HG02973 (cell line): ENCODE results near the gene GJC2.
"Not testable (repeated sequence)": the region's sequence is repeated elsewhere in the genome, so short reads cannot be mapped to it uniquely, and the experiment has no call there.

Experiments
- ATAC-seq: cut with Tn5 transposase; IDR thresholded peaks from one replicate; pipeline ENCODE4 v1.9.1; 2021; ENCODE audit warnings: moderate library complexity; ENCODE audit not compliant: unreplicated experiment

The GJC2 gene

DNA sequence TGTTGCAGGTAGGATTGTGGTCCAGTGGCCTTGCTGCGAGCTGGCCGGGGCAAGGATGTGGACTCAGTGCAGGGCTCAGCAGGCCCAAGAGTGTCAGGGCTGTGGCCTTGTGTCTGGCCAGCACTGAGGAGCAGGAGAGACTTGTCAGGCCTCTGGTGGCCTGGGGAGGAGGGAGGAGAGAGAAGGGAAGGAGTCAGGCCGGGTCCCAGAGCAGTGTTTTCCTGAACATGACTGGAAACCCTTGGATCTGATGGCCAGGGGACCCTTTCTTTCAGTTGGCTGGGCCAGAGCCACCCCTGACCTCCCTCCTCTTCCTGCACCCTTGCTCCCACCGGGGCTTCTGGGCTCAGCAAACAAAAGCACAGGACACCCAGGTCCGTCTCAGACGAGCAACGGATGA is 20.9 kb downstream of the GJC2 start:
- no peak for ATAC-seq

DNA sequence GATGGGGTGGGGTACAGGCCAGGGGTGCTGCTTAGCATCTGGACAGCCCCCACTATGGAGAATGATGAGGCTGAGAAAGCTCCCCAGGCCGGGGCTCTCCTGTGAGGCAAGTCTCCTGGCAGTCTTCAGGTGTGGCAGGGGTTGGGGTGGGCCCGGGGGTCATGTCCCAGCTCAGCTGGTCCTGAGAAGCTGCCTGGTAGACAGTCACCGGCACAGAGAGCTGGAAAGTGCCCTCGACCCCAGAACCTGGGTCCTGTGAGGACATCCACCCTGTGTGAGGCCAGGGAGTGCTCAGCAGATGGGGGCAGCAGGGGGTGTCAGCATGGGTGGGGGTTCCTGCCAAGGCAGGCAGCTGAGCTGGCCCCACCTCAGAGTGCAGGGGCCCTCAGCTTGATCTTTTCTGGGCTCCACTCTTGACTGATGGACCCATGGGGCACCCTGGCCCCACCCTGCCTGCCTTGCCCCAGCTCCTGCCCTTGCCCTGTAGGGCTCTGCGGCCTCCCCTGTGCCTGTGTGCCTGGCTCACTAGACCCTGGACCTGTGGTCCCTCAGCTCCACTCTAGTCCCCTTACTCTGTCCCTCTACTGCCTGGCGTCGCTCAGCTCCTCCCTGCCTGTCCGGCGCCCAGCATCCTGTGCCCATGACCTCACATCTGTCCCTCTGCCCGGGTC is 21.6 kb downstream of the GJC2 start:
- no peak for ATAC-seq

DNA sequence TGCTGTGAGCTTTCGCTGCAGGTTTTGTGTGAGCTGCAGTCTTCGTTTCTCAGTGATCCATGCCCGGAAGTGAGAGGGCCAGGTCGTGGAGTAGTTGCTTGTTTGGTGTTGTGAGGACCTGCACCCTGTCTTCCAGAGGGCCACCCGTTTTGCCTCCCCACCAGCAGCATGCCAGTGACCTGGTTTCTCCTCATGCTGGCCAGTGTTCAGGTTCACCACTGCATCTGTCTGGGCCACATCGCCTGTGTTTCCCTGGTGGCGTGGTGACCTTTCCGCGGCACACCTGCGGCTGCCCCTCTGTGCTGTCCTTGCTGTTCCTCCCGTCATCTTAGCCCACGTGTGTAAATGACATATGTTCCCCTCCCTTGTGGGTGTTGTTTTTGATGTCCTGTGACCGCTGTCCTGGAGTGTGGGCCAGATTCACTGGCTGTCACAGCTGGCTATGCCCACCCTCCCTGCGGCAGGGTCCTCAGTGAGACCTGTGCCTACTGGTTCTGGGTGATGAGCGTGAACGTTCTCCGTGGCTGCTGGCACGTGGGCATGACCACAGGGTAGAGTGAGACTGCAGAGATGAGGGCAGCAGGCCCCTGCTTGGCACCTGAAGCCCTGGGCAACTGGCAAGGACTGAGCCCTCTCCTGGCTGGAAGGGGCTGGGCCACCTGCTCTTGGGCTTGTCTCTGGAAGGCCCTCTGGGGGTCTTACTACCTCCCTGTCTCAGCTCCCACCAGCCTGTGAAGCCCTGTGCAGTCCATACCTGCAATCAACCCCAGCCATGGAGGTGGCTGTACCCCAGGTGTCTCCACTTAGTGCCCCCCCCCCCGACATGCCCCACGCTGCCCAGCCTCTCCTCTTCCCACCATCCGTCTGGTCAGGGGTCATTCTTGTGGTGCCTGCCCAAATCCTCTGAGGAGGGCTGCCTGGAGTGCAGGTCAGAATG is 23.1 kb downstream of the GJC2 start:
- ATAC-seq, result no peak

DNA sequence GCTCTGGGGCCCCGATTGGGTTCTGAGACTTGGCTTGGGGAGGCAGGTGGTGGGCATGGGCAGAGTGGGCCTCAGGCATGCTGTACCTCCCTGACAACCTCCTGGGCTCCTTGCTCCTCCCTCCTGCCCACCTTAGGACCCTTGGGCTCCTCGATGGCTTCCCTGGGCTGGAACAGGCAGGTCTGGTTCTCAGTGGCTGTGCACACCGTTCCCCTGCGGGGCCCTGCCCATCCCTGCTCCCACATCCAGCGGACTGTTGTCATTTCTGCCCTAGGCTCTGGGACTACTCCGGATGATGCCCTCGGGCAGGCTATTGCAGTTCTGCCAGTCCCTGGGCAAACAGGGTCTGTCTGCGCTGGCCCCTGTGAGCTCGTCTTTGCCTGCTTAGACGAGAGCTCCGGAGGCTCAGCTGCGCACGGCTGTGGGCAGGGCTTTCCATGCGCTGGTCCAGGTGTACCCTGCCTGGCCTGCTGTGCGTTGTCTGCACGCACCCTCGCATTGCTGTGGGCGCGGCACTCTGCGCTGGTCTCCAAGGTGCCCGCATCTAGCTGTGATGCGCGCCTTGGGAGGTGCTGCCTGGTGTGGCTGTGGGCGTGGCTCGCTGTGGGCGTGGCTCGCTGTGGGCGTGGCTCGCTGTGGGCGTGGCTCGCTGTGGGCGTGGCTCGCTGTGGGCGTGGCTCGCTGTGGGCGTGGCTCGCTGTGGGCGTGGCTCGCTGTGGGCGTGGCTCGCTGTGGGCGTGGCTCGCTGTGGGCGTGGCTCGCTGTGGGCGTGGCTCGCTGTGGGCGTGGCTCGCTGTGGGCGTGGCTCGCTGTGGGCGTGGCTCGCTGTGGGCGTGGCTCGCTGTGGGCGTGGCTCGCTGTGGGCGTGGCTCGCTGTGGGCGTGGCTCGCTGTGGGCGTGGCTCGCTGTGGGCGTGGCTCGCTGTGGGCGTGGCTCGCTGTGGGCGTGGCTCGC is 24.1 kb downstream of the GJC2 start:
- not testable (repeated sequence) for ATAC-seq

DNA sequence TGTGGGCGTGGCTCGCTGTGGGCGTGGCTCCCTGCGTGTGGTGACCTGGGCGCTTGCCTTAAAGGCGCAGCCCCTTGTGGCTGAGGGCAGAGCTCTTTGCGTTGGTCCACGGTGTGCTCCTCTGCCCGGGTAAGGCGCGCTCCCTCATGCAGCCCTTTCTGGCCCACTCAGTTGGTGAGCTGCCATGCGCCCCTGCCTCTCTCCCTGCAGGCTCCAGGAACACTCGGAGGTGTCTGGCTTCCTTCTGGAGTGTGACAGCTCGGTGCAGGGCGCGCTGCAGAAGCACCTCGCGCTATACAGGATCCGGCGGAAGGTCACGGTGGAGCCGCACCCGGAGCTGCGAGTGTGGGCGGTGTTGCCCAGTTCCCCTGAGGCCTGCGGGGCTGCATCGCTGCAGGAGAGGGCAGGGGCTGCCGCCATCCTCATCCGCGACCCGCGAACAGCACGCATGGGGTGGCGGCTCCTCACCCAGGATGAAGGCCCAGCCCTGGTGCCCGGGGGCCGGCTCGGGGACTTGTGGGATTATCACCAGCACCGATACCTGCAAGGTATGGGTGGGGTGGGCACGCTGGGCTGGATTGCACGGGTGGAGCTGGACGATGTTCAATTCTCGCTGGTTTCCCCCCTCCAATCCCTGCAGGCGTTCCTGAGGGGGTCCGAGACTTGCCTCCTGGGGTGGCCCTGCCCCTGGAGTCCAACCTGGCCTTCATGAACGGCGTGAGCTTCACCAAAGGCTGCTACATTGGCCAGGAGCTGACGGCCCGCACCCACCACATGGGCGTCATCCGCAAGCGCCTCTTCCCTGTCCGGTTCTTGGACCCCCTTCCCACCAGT is 25.0 kb downstream of the GJC2 start:
- no peak for ATAC-seq

DNA sequence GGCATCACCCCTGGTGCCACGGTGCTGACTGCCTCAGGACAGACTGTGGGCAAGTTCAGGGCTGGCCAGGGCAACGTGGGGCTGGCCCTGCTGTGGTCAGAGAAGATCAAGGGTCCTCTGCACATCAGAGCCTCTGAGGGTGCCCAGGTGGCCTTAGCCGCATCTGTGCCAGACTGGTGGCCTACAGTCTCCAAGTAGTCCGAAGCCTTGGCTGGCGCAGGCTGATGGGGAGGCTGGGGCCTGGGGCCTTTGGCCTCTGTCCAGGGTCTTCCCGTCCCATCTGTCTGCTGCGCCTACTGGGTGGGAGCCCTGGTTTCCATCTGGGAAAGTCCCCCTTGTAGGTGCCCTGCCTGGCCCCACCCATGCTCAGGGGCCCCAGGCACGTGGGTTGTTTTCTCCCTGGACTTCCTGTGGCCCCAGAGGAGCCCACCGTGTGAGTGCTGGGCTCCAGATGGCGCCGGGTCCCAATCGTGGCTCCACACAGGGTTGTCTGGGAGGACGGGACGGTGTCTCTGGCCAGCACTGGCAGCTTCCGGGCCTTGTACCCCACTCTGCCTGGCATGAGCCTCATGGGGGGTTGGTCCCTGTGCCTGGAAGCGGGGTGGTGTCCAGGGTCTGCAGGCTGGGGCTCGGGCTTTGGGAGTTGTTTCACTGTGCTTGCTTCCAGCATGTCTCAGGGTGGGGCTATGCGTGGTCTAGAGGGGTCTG is 25.7 kb downstream of the GJC2 start:
- ATAC-seq, result no peak

DNA sequence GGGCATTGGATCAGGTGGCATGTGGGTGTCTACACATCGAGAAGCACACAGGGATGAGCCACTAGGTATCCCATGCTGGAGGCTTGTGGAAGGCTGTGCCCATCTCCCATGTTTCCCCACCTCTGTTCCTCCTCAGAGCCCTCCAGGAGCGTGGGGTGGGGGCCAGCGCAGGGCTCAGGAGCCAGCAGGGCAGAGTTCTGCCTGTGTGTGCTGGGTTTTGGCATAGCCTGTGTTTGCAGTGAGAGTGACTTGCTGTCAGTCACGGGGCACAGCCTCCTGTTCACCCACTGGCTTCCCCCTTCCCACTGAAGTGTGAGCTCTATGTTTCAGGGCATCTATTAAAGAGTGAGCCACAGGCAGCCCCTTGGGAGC is 26.3 kb downstream of the GJC2 start:
- no peak for ATAC-seq

DNA sequence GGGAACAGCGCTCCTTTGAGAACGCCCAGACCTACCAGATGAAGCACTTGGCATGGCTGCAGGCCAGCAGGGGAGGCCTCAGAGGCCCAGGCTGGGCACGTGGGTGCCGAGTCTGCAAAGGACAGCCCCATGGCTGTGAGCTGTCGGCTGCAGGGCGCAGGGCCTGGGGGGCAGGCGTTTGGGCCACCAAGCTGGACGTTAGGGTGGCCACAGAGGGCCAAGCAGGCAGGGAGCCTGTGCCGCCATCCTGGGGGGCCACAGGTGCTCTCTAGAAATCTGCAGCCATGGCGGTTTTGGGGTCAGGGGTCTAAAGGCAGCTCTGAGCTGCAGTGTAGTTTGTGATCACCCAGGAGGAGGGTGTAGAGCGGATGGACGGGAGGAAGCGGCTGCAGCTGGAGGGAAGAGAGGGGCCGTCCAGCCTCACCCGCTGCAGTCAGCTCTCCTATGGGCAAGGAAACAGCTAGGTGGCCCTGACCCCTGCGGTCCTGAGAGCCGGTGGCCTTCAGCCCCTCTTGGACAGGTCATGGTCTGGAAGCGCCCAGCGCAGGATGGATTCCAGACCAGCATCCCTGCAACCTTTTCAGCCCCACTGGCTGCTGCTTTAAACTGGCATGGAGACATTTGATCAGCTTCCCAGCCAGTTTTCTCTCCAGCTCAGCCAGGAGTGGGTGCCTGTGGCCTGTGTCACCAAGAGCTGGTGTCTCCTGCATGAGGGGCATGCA is 26.9 kb downstream of the GJC2 start:
- ATAC-seq, result no peak

DNA sequence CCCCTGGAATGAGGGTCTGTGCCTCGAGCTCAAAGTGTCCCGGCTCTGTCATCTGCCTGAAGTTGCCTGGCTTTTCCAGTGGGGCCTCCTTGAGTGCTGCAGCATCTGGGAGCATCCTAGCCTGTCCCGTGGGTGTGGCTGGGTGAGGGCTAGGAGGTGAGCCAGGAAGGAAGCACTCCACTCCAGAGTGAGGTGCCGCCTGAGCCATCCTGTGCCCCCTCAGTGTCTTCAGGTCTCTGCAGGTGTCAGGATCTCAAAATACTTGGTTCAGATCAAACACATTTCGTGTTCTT is 27.4 kb downstream of the GJC2 start:
- ATAC-seq, result no peak

DNA sequence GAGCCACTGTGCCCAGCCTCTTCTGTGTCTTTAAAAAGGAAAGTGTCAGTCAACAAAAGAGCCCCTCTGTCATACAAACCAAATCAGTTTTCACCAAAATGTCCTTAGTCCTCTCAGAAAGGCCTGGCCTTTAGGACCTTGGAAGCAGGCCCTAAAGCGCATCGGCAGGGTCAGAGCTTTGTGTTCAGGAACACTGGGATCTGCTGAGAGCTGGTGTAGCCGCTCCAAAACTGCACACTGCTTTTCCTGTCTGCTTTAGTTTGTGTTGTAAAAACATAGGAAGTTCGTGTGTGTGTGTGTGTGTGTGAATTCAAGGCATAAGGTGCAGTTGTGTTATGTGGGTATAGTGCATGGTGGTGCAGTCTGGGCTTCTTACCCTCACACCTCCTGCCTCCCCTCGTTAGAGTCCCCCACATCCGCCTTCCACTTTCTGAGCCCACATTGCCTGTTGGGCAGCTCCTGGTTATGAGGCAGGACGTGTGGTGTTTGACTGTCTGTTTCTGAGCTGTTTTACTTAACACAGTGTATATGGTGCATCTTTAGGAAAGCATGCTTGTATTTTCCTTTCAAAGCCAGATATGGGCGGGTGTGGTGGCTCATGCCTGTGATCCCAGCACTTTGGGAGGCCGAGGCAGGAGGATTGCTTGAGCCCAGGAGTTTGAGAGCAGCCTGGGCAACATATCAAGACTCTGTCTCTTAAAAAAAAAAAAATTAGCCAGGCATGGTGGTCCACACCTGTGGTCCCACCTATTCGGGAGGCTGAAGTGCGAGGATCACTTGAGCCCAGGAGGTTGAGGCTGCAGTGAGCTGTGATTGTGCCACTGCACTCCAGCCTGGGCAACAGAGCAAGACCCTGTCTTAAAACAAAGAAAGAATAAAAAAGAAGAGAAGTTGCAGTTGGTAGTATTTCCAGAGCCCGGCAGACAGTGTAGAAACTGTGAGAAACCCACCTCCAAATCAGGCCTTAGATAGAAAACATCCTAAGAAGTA is 28.3 kb downstream of the GJC2 start:
- ATAC-seq, result no peak

DNA sequence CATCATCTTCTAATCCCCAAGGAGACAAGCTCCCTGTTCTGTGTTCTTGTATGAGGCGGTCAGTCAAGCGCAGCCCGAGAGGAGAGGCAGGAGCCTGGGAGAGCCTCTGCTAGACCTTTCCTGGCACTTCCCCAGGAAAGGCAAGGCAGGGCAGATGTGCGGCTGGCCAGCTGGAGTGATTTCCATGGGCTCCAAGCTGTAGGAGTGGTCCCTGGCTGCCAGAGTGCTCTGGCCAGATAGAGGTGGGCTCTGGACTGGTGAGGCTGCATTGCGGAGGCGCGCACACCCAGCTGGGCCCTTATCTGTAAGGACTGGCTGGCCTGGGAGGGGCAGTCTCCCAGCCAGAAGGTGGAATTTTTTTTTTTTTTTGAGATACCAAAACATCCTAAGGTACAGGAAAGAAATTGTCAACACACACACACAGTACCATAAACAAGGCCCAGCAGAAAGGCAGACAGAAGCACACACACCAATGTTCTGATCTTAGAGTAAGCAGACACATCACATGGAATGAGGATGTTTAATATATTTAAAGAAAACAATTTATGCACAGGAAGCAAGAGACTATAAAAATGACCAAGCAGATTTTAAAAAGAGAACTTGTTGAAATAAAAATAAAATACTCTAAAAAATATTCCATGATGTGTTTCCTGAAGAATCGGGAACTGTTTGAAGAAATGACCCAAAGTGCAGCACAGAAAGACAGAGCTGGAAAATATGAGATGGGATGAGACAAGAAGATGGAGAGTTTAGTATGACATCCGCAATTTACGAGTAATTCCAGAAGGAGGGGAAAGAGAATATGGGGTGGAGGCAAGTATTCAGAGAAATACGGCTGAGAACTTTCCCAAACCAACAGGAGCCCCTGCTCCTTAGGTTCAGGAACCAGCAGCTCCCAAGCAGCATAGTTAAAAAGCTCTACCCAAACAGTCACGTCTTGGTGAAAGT is 29.3 kb downstream of the GJC2 start:
- ATAC-seq, result no peak

DNA sequence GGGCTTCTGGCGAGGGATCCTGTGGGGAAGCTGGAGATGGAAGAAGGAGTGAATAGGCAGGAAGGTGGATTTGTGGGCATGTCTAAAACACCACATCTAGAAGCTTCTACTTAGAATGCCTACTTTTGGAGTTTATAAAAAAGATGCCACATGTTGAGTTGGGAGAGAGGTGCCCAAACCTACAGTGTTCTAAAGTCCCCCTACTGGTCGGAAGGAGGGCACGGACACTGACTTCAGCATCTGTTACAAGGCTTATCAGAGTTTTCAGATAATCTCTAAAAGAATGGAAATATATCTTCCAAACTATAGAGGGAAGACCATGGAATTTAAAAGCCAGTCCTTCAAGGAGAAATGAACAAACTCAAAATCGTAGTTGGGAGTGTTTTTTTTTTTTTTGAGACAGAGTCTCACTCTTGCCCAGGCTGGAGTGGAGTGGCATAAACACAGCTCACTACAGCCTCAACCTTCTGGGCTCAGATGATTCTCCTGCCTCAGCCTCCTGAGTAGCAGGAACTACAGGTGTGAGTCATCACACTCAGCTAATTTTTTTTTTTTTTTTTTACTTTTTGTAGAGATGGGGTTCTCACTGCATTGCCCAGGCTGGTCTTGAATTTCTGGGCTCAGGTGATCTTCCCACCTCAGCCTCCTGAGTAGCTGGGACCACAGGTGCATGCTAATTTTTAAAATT is 30.7 kb downstream of the GJC2 start:
- no peak for ATAC-seq

DNA sequence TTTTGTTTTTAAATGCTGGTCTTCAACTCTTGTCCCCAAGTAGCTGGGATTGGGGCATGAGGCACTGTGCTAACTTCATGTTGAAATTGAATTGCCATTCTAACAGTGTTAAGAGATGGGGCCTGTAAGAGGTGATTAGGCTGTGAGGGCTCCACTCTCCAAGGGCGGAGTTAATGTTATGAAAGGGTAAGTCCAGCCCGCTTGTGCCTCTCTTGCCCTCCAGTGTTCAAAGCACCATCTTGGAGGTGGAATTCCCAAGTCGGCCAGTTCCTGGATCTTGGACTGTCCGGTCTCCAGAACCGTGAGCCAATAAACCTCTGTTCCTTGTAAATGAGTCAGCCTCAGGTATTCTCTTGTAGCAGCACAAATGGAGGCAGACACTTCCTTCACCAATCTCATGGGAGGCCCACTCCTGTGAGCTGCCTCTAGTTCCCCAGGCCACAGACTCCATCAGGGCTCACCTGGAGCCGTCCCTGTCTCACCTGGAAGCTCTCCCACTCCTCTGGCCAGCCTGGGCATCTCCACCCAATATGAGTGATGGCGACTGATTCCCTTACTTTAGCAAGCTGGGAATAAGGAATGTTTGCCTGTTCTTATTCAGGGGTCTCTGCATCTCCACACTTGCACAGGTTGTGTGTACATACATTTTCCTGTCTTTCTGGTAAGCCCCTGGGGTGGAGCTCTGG is 31.4 kb downstream of the GJC2 start:
- ATAC-seq, result no peak

DNA sequence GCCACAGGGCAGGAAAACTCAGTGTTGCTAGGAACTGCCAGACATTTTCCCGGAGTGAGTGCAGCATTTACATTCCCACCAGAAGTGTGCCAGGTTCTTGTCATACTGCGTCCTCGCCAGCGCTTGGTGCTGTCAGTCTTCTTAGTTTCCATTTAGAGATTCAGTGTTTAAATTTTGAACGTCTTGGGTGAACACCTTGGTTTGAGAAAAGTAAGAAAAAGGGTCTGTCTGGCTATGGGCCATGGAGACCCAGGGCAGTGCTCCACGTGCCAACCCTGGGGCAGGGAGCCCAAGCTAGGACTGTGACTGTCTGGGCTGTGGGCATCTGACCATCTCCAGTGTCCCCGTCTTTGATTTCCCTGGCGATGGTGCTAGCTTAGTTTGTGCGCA is 31.9 kb downstream of the GJC2 start:
- no peak for ATAC-seq

DNA sequence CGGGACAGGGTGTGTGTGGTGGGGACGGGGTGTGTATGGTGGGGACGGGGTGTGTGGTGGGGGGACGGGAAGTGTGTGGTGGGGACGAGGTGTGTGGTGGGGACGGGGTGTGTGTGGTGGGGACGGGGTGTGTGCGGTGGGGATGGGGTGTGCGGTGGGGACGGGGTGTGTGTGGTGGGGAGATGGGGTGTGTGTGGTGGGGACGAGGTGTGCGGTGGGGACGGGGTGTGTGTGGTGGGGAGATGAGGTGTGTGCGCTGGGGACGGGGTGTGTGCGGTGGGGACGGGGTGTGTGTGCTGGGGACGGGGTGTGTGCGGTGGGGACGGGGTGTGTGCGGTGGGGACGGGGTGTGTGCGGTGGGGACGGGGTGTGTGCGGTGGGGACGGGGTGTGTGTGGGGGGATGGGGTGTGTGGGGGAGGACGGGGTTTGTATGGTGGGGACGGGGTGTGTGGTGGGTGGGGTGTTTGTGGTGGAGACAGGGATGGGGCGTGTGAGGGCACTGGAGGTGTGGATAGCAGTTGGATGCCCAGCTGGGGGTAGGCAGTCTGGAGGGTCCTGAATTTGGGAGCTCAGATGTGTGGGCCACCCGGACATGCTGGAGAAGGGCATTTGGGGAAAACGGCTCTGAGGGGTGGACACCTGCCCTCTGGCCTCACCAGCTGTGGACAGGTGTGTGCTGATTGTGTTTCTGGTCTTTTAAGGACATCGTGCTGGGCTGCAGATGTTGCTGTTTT is 32.7 kb downstream of the GJC2 start:
- no peak for ATAC-seq
